PC-3 (cell line): ENCODE results near the gene NLGN1.

Experiments used
- EZH2 ChIP-seq: fragments of 300-600 bp; sonication (generic); IDR thresholded peaks from one replicate; pipeline ENCODE4 v1.6.1; 2017; ENCODE audit warnings: antibody characterized with exemption, mild to moderate bottlenecking, low read length; ENCODE audit not compliant: unreplicated experiment
- EZH2phosphoT487 ChIP-seq: fragments of 300-600 bp; sonication (generic); IDR thresholded peaks from 2 replicates; pipeline ENCODE4 v1.6.1; 2018; ENCODE audit warnings: mild to moderate bottlenecking, antibody characterized with exemption, low read length, borderline replicate concordance

- TF ChIP-seq EZH2: no peak
- no peak for TF ChIP-seq EZH2phosphoT487
These were observed 349.9 kb downstream of the NLGN1 start for GRCh38 chr3:173747427-173747826.
